GM18951 (cell line): ENCODE results near the gene SMG6.
"Not testable (repeated sequence)": the region's sequence is repeated elsewhere in the genome, so short reads cannot be mapped to it uniquely, and the experiment has no call there.

Experiments used
- POLR2A ChIP-seq: IDR thresholded peaks from 4 replicates; pipeline ENCODE4 v1.6.1; 2011; ENCODE audit warnings: mild to moderate bottlenecking; ENCODE audit not compliant: insufficient read length, insufficient read depth; ENCODE audit errors: extremely low read depth
- in situ Hi-C: fragments of 300-500 bp; cut with MboI; formaldehyde crosslinking; loops from one replicate; pipeline ENCODE4 v1.12.0; 2022; ENCODE audit warnings: low sequenced_read_pairs, mixed read lengths, inconsistent platforms; ENCODE audit not compliant: unreplicated experiment

The SMG6 gene

GRCh38 chr17:2020721-2021120, 282.9 kb downstream of the SMG6 start:
- TF ChIP-seq POLR2A, result no peak
- in situ Hi-C loops, result no loop called here

- no peak for TF ChIP-seq POLR2A
- in situ Hi-C loops, result no loop called here
These were observed 283.9 kb downstream of the SMG6 start for GRCh38 chr17:2019723-2020122.

- TF ChIP-seq POLR2A, result no peak
- in situ Hi-C loops, result no loop called here
These were observed 284.7 kb downstream of the SMG6 start for GRCh38 chr17:2018716-2019510.

- in situ Hi-C loops, result no loop called here
- no peak for TF ChIP-seq POLR2A
These were observed 286.2 kb downstream of the SMG6 start for GRCh38 chr17:2017274-2017941.

- in situ Hi-C loops, result no loop called here
- no peak for TF ChIP-seq POLR2A
These were observed 287.1 kb downstream of the SMG6 start for GRCh38 chr17:2016494-2016893.

GRCh38 chr17:2015314-2015713, 288.3 kb downstream of the SMG6 start:
- in situ Hi-C loops, result no loop called here
- no peak for TF ChIP-seq POLR2A

GRCh38 chr17:2013994-2014317, 289.6 kb downstream of the SMG6 start:
- TF ChIP-seq POLR2A, result no peak
- in situ Hi-C loops, result no loop called here

GRCh38 chr17:2013220-2013993, 290.2 kb downstream of the SMG6 start:
- in situ Hi-C loops, result not testable (repeated sequence)

- in situ Hi-C loops, result no loop called here
- TF ChIP-seq POLR2A, result no peak
These were observed 291.1 kb downstream of the SMG6 start for GRCh38 chr17:2012499-2012898.

GRCh38 chr17:2011411-2012371, 291.9 kb downstream of the SMG6 start:
- in situ Hi-C loops, result no loop called here

More at GRCh38 chr17:2011411-2012371, 291.9 kb downstream of the SMG6 start:
- no peak for TF ChIP-seq POLR2A
